NCI-H82 (cell line): ENCODE results near the gene SEMA6A.
A peak's percentile ranks its signal among the peaks of the same experiment; 100 is the strongest.
"Not testable (repeated sequence)": the region's sequence is repeated elsewhere in the genome, so short reads cannot be mapped to it uniquely, and the experiment has no call there.

Experiments used
- DNase-seq: peaks from one replicate; lab custom pipeline; 2025; lab: John Stamatoyannopoulos, UW

The SEMA6A gene

GRCh38 chr5:116546033-116546742 lies 28.4 kb downstream of the SEMA6A start:
- no peak for DNase-seq

DNA sequence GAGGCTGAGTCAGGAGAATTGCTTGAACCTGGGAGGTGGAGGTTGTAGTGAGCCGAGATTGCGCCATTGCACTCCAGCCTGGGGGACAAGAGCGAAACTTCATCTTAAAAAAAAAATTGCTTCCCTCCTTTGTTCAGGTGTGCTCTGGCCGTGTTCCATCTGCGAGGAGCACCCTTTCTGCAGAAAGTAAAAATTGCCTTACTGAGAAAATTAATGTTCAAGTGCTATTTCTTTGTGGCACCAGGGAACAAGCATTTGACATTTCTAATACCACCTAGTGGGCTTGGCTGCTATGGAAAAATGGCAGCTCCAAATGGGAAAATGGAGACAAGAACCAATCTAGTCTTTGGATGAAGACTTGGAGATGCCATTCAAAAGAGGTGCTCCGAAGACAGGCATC lies 29.2 kb downstream of the SEMA6A start:
- not testable (repeated sequence) for DNase-seq

- DNase-seq, result no peak
Observed at GRCh38 chr5:116544531-116545241, 29.9 kb downstream of the SEMA6A start.

DNA sequence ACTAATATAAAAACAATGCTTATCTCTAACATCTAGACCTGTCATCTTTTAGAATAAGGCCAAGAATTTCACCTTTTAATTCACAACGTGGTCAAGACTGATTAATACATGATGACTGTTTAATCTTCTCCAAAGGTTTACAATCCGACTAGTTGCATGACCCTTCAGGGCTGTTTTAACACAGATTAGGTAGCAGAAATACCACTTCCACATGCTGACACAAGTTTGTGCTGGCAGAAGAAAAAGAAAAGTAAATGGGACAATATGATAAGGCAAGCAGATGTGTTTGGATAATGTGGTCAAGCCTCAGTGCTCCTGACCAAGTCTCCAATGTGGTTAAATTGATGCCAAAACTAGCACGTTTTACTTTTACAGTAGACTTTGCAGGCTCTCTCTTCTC lies 31.1 kb downstream of the SEMA6A start:
- DNase-seq, result no peak

- DNase-seq, result no peak
Observed at GRCh38 chr5:116542619-116543018, 32.0 kb downstream of the SEMA6A start.

DNA sequence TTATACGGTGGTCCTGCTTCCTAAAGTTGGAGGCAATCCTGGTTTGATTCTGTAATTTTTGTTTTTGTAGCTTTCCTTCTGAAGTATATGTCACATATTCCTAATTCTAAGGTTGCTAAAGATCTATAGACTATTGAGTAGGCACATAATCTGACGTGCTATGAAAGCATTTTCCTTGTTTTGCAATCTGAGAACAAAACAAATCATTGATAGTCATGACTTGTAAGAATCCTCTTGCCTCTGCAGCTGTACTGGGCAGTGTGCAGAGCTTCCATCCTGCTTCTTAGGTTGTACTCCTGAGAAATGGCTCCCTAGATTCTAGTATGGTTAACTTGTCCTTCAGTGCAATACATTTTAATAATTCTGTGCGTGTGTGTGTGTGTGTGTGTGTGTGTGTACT lies 35.4 kb downstream of the SEMA6A start:
- no peak for DNase-seq

DNA sequence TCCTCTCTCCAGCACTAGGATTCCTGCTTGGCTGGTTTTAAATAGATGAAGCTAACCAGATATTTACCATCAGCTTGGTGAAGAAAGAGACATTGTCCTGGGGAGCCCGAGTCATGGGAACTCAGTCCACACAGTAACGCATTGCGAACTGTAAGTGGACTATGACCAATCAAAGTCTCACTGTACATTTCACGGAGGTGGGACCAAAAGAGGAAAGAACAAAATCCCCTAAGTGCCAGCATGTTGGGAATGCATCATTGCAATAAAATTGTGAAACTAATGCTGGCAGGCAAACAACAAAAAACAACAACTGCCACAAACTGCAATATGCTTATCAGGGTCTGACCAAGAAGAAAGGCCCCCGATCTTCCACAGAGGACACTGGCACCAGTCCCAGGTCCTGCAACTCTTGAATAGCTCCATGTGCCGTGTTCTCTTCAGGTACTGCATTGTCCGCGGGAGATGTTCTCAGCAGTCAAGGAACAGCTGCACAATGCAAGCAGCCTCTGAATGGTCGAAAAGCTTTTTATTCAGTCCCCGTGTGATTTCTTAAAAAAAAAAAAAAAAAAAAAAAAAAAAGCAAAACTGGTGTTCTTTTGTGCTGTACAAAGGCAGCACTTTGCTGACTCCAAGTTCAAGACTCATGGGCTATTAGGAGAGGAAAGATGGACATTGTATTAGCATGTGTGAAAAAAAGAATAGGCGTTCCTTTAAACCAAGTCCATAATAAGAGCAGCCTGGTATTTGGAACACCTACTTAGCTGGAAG lies 38.1 kb downstream of the SEMA6A start:
- DNase-seq, result peak; percentile 24

DNA sequence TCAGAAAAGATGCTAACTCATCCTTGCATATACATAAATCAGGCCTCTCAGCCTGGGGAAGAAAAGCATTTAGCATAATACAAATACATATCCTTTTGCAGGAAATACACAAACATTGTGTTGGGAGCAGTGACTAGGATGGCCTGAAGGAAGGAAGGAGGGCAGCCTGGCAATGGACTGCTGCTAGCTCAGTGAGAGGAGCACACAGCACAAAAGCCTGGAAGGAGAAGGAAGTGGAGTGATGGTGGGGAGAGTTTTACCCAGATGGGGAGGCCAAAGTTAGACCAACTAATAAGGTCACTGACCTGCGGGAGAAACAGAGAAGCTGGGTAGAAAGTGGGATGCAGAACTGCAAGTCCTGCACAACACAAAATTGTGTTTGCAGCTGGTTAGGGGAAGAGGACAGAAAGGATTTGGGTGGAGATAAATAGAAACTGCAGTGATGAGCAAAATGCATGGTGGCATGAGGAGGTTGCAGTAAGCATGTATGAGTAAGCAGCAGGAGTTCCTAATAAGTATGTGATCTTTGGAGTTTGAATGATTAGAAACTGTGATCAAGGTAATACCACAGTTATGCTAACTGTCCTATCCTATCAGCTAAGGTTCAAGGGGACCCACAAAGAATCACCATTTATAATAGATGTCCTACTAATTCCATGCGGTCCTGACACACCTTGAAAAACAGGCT lies 39.5 kb downstream of the SEMA6A start:
- DNase-seq, result no peak

DNA sequence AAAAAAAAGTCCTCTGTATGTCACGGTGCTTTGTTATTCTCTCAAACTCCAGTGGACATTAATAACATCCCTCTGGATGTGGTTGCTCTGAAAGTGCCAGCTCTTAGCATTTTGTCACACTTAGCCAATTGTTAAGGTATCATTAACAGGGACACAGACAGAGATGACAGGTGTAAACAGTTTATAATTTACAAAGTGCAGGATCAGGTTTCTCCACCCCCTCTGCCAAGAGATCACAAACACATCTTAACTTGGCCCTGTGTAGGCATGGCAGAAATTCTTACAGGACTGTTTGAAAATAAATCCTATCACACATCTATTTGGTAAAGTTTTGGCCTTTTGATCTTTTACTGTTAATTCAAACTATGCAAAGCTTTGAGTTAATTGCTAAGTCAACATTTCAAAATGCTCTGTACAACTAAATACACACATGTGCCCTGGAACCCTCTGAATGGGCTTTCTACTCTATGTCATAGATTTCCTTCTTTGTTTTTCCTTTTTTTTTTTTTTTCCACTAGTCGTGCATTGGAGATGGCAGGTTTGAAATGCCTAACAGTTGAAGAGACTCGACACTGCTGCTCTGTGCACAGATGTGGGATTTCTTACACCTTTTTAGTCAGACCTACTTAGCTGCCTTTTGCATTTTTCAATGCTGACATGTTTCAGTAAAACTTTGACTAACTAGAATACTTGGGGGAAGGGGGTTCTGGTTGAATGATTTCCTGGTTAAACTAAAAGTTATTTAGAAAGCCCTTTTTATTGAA lies 41.7 kb downstream of the SEMA6A start:
- peak; percentile 71 for DNase-seq

DNA sequence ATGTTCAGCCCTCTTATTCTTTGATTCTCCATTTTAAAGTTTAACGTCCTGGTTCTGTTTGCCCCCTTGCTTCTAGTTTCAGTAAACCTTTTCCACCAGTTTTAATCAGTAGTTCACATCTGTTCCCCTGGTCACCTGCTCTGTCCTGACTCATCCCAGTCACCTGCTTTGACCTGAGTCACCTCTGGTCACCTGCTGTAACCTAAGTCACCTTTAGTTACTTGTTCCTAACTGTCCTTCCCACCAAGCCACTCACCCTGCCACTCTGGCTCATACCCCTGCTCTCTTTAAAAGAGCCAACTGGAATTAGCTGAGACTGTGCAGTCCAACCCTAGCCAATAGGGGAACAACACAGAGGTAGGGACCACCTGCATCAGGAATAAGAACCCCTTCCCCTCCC lies 43.0 kb downstream of the SEMA6A start:
- DNase-seq, result peak; percentile 36

DNA sequence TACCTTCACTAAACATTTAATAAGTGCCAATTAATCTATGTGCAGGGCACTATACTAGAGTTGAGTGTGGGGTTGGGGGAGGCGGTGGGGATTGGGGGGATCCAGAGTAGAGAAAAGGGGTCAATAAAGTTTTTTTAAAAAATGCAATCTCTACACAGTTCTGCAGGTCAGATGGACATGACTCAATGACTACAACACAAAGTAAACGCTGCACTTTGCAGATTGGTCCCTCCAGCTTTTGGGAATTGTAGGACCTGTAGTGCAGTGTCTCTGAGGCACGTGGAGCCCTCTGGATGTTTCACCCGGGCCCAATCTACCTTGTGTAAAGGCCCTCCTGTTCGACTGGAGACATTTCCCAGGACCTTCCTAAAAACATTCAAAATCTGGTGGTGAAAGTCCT lies 43.5 kb downstream of the SEMA6A start:
- DNase-seq, result no peak

DNA sequence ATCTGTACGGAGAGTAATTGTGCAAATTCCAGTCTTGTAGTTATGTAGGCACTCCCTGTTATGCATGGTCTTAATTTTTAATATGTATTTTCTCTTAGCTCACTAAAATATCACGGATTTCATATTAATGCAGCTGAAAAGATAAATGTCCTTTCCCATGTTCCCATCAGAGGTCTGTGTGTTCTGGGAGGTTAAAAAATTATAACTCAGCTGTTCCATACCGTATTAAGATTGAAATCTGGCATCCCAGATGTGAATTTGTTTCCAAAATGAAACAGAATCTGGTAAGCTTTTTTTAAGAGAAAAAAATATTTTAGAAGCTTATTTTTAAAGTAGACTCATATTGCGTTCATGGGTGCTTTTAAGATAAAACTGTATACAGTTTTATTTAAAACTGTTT lies 44.3 kb downstream of the SEMA6A start:
- DNase-seq, result no peak

- no peak for DNase-seq
Observed at GRCh38 chr5:116529615-116530014, 45.0 kb downstream of the SEMA6A start.

DNA sequence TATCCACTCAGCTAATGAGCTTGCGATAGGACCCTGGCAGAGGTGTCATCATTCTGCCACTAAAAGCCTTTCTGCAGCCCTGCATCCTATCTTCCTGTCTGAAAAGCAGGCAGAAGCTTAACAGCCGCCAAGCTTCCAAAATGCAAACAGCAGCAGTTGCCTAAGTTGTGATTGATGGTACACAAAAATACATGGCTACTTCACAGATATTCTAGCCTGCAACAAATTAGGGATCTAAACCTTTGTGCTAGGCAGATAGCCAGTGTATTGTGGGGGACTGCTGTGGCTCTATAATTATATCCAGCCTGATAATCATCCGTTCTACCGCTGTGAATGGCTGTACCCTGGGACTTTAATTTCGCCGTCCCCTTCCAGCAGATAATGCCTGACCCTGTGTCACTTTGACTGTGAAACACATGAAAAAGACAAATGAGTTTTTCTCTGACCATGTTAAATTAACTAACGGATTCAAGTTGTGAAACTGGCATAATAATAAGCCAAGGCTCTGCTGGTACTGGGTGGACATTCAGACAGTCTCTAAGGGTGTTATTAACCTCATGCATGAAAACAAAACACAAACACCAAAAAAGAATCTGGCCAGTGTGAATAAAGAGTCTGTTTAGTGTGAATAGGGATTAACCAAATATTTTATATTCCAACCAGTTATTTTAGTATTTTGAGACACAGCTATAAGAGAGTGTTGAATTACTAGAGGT lies 45.9 kb downstream of the SEMA6A start:
- DNase-seq, result peak; percentile 90

GRCh38 chr5:116527582-116527981 lies 47.0 kb downstream of the SEMA6A start:
- no peak for DNase-seq

GRCh38 chr5:116525674-116526073 lies 48.9 kb downstream of the SEMA6A start:
- no peak for DNase-seq

DNA sequence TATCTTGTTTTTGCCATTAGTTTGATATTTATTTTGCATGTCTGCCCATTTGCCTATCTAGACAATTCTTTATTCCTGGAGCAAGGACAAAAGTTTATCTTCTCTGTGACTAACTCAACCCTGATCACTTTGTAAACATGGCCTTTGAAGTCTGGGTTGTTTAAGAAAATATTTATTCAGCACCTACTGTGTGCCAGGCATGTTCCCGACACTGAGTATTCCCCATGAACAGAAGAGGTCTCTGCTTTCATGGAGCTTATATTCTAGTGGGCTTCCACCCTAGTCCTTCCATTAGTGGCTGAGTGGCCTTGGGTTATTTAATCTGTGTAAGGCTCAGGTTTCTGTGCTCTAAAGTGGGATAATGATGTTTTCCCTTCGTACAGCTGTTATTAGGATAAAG lies 49.7 kb downstream of the SEMA6A start:
- DNase-seq, result peak; percentile 19

- DNase-seq, result no peak
Observed at GRCh38 chr5:116524051-116524904, 50.3 kb downstream of the SEMA6A start.

DNA sequence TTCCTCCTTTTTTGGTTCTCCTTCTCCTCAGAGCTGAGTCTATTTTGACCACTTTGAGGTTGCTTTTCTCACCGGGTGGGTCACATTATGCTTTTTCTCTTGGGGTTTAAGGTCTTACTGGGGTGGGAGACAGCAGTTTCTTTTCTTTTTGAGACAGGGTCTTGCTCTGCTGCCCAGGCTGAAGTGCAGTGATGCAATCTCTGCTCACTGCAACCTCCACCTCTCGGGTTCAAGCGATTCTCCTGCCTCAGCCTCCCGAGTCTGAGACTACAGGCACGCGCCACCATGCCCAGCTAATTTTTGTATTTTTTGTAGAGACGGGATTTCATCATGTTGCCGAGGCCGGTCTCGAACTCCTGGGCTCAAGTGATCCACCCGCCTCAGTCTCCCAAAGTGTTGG lies 51.4 kb downstream of the SEMA6A start:
- DNase-seq, result not testable (repeated sequence)
